DND-41 (cell line): ENCODE measurements around the gene SLC24A3.

ENCODE experiments used
- CTCF ChIP-seq: IDR thresholded peaks from 2 replicates; pipeline ENCODE4 v1.5.1; 2012; ENCODE audit warnings: borderline replicate concordance, low read length, moderate library complexity, mild to moderate bottlenecking; ENCODE audit not compliant: poor library complexity, severe bottlenecking; ENCODE audit errors: extremely low read depth
- EZH2 ChIP-seq: IDR thresholded peaks from 3 replicates; pipeline ENCODE4 v1.6.1; 2012; ENCODE audit warnings: borderline replicate concordance, low read depth, mild to moderate bottlenecking, moderate library complexity, low read length, inconsistent platforms; ENCODE audit not compliant: severe bottlenecking

- TF ChIP-seq CTCF (no peak), EZH2 (no peak)
These were observed 116.2 kb downstream of the SLC24A3 start for GRCh38 chr20:19328676-19329075.
